OCI-LY7 (cell line): ENCODE data around the gene FYN.

Source experiments
- CTCF ChIP-seq: fragments of 200-600 bp; sonication (generic); conservative IDR thresholded peaks from 2 replicates; pipeline ENCODE4 v1.5.1; 2014; ENCODE audit warnings: mild to moderate bottlenecking, antibody characterized with exemption, low read length, moderate library complexity, mixed read lengths
- EZH2phosphoT487 ChIP-seq: fragments of 200-600 bp; sonication (generic); IDR thresholded peaks from 2 replicates; pipeline ENCODE4 v1.6.1; 2018; ENCODE audit warnings: low read depth, borderline replicate concordance, mild to moderate bottlenecking, mixed run types, antibody characterized with exemption, low read length, moderate library complexity, mixed read lengths

GRCh38 chr6:111691345-111692225, 181.7 kb downstream of the FYN start:
- TF ChIP-seq EZH2phosphoT487 (no peak), CTCF (no peak)
